Stimulated activated CD8-positive, alpha-beta memory T cell treated with anti-CD3 and anti-CD28 coated beads, Interleukin-15, amount 100 ng/mL, for 4 hours (primary cell): ENCODE results near the gene BNC2.

Experiments
- DNase-seq, 2 donors: peaks; one replicate each; pipeline ENCODE4 v3.0.0-alpha.2; 2020; ENCODE audit warnings: low read depth in 2 of 2

Gene BNC2

GRCh38 chr9:16418721-16419120 lies 451.7 kb downstream of the BNC2 start:
- DNase-seq = no peak

GRCh38 chr9:16417749-16418148 lies 452.7 kb downstream of the BNC2 start:
- no peak for DNase-seq

GRCh38 chr9:16417161-16417560 lies 453.3 kb downstream of the BNC2 start:
- no peak for DNase-seq

- DNase-seq = no peak
Measured at GRCh38 chr9:16414451-16414850, 456.0 kb downstream of the BNC2 start.

GRCh38 chr9:16413509-16414016 lies 456.9 kb downstream of the BNC2 start:
- DNase-seq = no peak

- DNase-seq = no peak
Measured at GRCh38 chr9:16412740-16413139, 457.7 kb downstream of the BNC2 start.

- DNase-seq = no peak
Measured at GRCh38 chr9:16411311-16411710, 459.2 kb downstream of the BNC2 start.

GRCh38 chr9:16410601-16411280 lies 459.7 kb downstream of the BNC2 start:
- no peak for DNase-seq

- DNase-seq = no peak
Measured at GRCh38 chr9:16407617-16408016, 462.9 kb downstream of the BNC2 start.

- no peak for DNase-seq
Measured at GRCh38 chr9:16406526-16407225, 463.8 kb downstream of the BNC2 start.

GRCh38 chr9:16405421-16405820 lies 465.0 kb downstream of the BNC2 start:
- DNase-seq = no peak

GRCh38 chr9:16401701-16402100 lies 468.8 kb downstream of the BNC2 start:
- DNase-seq = no peak

GRCh38 chr9:16398691-16399090 lies 471.8 kb downstream of the BNC2 start:
- no peak for DNase-seq

GRCh38 chr9:16396389-16396788 lies 474.1 kb downstream of the BNC2 start:
- no peak for DNase-seq

- no peak for DNase-seq
Measured at GRCh38 chr9:16391369-16391768, 479.1 kb downstream of the BNC2 start.

GRCh38 chr9:16387382-16387781 lies 483.1 kb downstream of the BNC2 start:
- no peak for DNase-seq

GRCh38 chr9:16386827-16387077 lies 483.7 kb downstream of the BNC2 start:
- no peak for DNase-seq

- DNase-seq = no peak
Measured at GRCh38 chr9:16386007-16386826, 484.3 kb downstream of the BNC2 start.

- DNase-seq = no peak
Measured at GRCh38 chr9:16385590-16385989, 484.9 kb downstream of the BNC2 start.

- DNase-seq = no peak
Measured at GRCh38 chr9:16384993-16385392, 485.5 kb downstream of the BNC2 start.

GRCh38 chr9:16377311-16377710 lies 493.2 kb downstream of the BNC2 start:
- no peak for DNase-seq

- DNase-seq = no peak
Measured at GRCh38 chr9:16371306-16371705, 499.2 kb downstream of the BNC2 start.

- no peak for DNase-seq
Measured at GRCh38 chr9:16370647-16371046, 499.8 kb downstream of the BNC2 start.
